GM12864 (cell line): ENCODE measurements around the gene AGTRAP.

Source experiments
- DNase-seq: peaks from one replicate; pipeline ENCODE4 v3.0.0-alpha.2; 2011; ENCODE audit warnings: low read depth
- H3K4me3 ChIP-seq: 2 replicates; pipeline ENCODE4 v1.5.1; 2011; ENCODE audit warnings: mild to moderate bottlenecking, low read depth, low read length, control low read depth
- CTCF ChIP-seq: IDR thresholded peaks from 2 replicates; pipeline ENCODE4 v1.5.1; 2011; ENCODE audit warnings: low read depth, mild to moderate bottlenecking, moderate library complexity, low read length, control low read depth, inconsistent platforms; ENCODE audit errors: missing control alignments

Gene AGTRAP

DNA sequence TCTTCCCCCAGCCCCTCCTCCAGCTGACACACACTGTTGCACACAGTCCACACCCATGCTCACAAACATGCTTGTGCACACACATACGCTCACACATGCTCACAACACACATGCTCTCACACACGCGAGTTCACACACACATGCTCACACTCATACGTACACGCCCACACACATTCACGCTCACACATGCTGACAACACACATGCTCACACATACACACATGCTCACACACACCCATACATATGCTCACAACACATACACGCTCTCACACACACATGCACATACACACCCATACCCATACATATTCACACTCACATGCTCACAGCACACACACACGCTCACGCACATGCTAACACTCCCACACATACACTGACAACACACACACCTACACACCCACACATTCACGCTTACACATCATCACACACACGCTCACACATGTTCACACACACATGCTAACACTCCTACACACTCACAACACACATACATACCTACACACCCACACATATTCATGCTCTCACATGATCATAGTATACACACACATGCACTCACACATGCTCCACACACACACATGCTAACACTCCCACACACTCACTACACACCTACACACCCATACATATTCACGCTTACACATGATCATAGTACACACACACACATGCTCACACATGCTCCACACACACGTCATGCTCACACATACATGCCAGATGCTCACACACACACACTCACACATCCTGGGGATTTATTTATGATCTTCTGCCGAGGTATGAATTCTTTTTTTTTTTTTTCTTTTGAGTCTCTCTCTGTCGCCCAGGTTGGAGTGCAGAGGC lies 33.7 kb upstream of the AGTRAP start:
- no peak for TF ChIP-seq CTCF
- H3K4me3 ChIP-seq, result no peak overlapping the region
- DNase-seq, result no peak

DNA sequence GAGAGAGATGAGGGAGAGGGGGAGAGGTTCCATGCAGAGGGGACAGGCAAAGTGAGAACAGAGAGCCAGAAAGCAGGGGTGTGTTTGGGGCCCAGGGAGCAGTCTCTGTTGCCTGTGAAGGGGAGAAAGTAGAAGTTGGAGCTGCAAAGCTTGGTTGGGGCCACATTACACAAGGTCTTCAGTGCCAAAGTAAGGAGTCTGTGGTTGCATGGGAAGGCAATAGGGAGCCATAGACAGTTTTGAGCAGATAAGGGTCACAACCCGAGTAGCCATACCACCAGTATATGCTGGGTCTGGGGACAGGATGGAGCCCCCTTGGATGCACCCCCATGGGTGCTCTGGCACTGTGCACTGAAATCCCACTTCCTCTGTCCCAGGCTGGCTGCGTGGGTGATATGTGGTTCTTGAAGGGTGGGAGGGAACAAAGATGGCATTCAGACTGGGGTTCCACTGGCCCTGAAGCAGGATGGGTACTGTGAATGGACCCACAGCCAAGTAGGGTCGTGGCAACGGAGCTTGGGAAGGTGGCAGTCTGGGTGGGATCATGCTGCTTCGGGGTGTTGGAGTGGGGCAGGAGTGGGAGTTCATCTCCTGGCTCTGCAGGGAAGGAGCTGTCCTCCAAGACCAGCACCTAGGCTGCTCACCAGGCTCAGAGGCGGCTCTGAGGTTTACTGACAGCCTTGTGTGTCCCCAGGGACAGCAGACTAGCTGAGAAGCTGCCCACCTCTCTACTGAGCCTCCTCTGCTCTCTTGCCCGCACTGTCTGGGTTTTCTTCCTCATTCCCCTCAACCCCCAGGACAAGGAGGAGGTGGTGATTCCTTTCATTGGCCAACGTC lies 32.4 kb upstream of the AGTRAP start:
- no peak for DNase-seq
- no peak overlapping the region for H3K4me3 ChIP-seq
- TF ChIP-seq CTCF, result no peak

DNA sequence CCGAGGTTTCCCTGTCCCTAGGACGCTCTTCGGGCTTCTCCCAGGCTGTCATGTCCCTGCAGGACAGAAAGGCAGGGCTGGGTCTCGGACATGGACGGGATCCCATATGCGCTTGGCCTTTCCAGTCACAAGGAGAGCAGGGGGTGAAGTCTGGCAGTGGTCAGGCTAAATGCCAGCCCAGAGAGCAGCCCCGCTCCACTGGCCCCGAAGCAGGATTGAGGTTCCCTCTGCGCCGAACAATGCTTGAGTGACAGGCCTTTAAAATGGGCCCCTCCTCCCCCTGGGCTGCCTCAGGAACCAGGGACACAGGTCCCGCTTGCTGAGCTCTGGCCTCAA lies 31.8 kb upstream of the AGTRAP start:
- DNase-seq, result no peak
- TF ChIP-seq CTCF, result no peak

GRCh38 chr1:11704691-11705475 lies 31.1 kb upstream of the AGTRAP start:
- no peak for DNase-seq
- no peak overlapping the region for H3K4me3 ChIP-seq
- TF ChIP-seq CTCF, result no peak

More for the DNA sequence above, 31.8 kb upstream of the AGTRAP start:
- no peak overlapping the region for H3K4me3 ChIP-seq

- H3K4me3 ChIP-seq, result no peak overlapping the region
- DNase-seq, result no peak
- TF ChIP-seq CTCF, result no peak
These were observed 30.3 kb upstream of the AGTRAP start for GRCh38 chr1:11705596-11705995.

DNA sequence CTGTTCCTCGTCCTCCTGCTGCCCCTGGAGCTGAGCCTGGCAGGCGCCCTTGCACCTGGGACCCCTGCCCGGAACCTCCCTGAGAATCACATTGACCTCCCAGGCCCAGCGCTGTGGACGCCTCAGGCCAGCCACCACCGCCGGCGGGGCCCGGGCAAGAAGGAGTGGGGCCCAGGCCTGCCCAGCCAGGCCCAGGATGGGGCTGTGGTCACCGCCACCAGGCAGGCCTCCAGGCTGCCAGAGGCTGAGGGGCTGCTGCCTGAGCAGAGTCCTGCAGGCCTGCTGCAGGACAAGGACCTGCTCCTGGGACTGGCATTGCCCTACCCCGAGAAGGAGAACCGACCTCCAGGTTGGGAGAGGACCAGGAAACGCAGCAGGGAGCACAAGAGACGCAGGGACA lies 29.6 kb upstream of the AGTRAP start:
- no peak for TF ChIP-seq CTCF
- no peak overlapping the region for H3K4me3 ChIP-seq
- DNase-seq, result no peak
